Ascending aorta (tissue), 2 donors: Measurements from ENCODE around the gene GADD45B. TPM values are rescaled to one million over a fixed set of nuclear protein-coding genes. Genes with fewer than 3 reads are reported as not detected.
A peak's percentile ranks its signal among the peaks of the same experiment; 100 is the strongest.

Source experiments
- DNase-seq, 2 donors: peaks; one replicate each; pipeline ENCODE4 v3.0.0-alpha.2; 2019; ENCODE audit warnings: low spot score in 2 of 2
- H3K27ac ChIP-seq, 2 donors: fragments of 200-600 bp; sonication (generic); one replicate each; pipeline ENCODE4 v1.5.1; 2016 to 2017; ENCODE audit warnings: mild to moderate bottlenecking in 1 of 2
- H3K27me3 ChIP-seq: fragments of 200-600 bp; sonication (generic); one replicate; pipeline ENCODE4 v1.5.1; 2017
- H3K36me3 ChIP-seq, 2 donors: fragments of 200-600 bp; sonication (generic); one replicate each; pipeline ENCODE4 v1.5.1; 2016
- H3K4me1 ChIP-seq, 2 donors: fragments of 200-600 bp; sonication (generic); one replicate each; pipeline ENCODE4 v1.5.1; 2016 to 2017; ENCODE audit warnings: mild to moderate bottlenecking in 1 of 2
- H3K4me3 ChIP-seq, 2 donors: fragments of 200-600 bp; sonication (generic); one replicate each; pipeline ENCODE4 v1.5.1; 2016 to 2017; ENCODE audit warnings: mild to moderate bottlenecking in 1 of 2
- H3K9me3 ChIP-seq, 2 donors: fragments of 200-600 bp; sonication (generic); one replicate each; pipeline ENCODE4 v1.5.1; 2016
- intact Hi-C: fragments of 100-400 bp; cut with DNase I; formaldehyde crosslinking; loops from one replicate; pipeline ENCODE4 v1.15.1; 2023
- total RNA-seq: library from RNA; depleted of rRNA; stranded (reverse); fragments of >200 nt; gene quantifications from one replicate; pipeline ENCODE4 v1.1.0, GENCODE V29; 2016
- TF ChIP-seq, protein P1 (sequence below), 3 experiments: fragments of 200-600 bp in 2 of 3; fragments of 450-650 bp in 1 of 3; sonication (generic) in 2 of 3; IDR thresholded peaks; one replicate each; pipeline ENCODE4 v1.5.1; 2016 to 2019; ENCODE audit warnings: antibody characterized with exemption in 3 of 3, mild to moderate bottlenecking in 1 of 3, moderate library complexity in 1 of 3

The GADD45B gene
- 514 TPM for total RNA-seq

- Histone ChIP-seq H3K27ac (peak within 1 kb of the TSS; percentile 88 to 95), H3K9me3 (no peaks in the 10 kb centered on the region), H3K36me3 (peaks cover 11 to 15% of the 10 kb centered on the region in 2 donors), H3K27me3 (no peaks in the 10 kb centered on the region), H3K4me3 (peak within 1 kb of the TSS; percentile 94 to 98), H3K4me1 (peaks cover 3 to 16% of the 10 kb centered on the region in 2 donors)
- DNase-seq, result peak; percentile 89 to 99
- TF ChIP-seq, protein P1, sequence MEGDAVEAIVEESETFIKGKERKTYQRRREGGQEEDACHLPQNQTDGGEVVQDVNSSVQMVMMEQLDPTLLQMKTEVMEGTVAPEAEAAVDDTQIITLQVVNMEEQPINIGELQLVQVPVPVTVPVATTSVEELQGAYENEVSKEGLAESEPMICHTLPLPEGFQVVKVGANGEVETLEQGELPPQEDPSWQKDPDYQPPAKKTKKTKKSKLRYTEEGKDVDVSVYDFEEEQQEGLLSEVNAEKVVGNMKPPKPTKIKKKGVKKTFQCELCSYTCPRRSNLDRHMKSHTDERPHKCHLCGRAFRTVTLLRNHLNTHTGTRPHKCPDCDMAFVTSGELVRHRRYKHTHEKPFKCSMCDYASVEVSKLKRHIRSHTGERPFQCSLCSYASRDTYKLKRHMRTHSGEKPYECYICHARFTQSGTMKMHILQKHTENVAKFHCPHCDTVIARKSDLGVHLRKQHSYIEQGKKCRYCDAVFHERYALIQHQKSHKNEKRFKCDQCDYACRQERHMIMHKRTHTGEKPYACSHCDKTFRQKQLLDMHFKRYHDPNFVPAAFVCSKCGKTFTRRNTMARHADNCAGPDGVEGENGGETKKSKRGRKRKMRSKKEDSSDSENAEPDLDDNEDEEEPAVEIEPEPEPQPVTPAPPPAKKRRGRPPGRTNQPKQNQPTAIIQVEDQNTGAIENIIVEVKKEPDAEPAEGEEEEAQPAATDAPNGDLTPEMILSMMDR (IDR thresholded peaks at IDR 0.05), result peak in 1 of 3 experiments; percentile 19
- intact Hi-C loops, result loop anchor here (1.0 to 5.0 kb wide), 6 partner anchors 19 to 151 kb away; no protein-coding TSS in a partner anchor
Observed at GRCh38 chr19:2475702-2476450, at the start of gene GADD45B. TSS of gene GADD45B (plus strand) at chr19:2476127. CDS start at chr19:2476359, 232 bp downstream.

DNA sequence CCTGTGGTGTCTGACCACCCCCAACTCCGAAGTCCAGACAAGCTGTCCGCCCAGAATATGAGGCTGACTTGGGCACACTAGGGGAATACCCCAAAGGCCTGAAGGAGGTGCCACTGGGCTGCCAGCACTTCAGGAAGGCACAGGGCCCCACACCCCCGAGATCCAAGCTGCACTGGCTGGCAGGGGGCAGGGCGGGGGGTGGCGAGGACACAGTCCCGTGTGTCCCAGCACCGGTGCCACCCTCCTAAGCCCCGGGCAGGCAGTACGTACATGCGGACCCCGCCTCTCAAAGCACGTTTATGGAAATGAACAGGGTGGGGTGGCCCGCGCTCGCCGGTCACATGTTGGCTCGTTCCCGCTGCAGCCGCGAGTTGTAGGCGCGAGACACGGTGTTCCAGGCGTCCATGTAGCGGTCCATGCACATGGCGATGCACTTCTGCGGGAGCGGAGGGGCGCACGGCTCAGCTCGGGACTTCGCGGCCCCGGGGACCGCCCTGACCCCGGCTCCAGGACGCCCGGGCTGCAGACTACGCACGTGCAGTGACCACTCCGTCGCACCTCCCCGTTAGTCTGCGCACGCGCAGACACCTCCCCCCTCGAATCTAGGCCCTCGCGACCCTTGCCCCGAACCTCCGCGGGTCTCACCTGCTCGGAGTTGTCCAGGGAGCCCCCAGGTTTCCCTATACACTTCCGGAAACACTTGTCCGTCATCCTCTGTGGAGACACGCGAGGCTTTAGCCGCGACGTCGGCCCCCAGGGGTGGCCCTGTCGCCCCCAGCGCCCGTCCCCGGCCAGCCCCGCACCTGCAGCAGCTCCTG, 49.1 kb upstream of the GADD45B start:
- no peaks in the 10 kb centered on the region for H3K27me3 ChIP-seq
- peaks cover 19 to 25% of the 10 kb centered on the region in 2 donors for H3K4me1 ChIP-seq
- no peak for DNase-seq
- peak overlapping the region; percentile 69 to 77 for H3K4me3 ChIP-seq
- peak overlapping the region; percentile 86 to 95 for H3K27ac ChIP-seq
- H3K9me3 ChIP-seq, result no peaks in the 10 kb centered on the region
- peaks cover 4 to 21% of the 10 kb centered on the region in 2 donors for H3K36me3 ChIP-seq
- intact Hi-C loops, result loop anchor here (1.0 to 2.0 kb wide), 2 partner anchors 30 to 184 kb away; no protein-coding TSS in a partner anchor
- TF ChIP-seq, protein P1 (IDR thresholded peaks at IDR 0.05), result no peak

DNA sequence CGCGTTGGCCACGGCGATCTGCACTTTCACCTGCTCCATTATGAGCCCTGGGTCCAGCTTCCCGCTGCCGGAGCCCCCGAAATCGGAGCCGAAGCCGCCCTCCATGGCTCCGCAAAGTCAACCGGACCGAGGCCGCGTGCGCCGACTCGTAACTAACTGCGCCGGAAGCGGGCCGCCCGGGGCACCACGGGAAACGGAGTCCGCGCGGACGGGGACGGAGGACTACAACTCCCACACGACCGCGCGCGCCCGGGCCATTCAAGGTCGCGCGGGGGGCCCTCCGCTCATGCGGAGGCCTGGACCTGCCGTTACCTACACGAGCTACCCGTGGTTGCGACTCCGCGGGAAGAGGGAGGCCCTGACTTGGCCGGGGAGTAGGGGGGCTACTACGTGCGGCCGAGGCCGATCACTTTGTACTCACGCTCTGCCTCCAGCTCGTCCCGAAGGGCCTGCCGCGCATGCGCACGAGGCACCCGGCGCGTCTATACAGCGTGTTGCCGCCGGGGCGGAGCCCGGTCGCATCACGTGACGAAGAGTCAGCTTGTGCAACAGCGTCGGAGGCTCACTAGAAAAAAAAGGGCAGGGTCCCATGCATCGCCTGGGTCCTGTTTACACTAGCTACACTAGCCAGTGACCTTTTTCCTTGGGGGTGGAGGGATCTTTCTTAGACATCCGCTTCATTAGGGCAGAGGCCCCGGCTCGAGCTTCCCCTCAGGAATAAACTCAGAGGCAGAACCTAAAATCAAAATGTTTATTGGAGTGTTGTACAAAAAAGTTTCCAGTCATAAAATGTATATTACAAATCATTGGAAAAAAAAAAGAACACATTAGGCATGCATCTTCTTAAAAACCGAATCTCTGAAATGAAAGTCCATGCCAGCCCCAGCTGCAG, 48.3 kb upstream of the GADD45B start, which contains the start of gene TIMM13:
Gene TIMM13 (minus strand): TSS at position 158 of the 892 bp plus-strand sequence. CDS start 53 bp downstream, at position 105.
- Histone ChIP-seq H3K4me3 (peak within 1 kb of the TSS; percentile 69 to 77), H3K27me3 (no peaks in the 10 kb centered on the region), H3K4me1 (peaks cover 19 to 25% of the 10 kb centered on the region in 2 donors), H3K27ac (peak within 1 kb of the TSS; percentile 86 to 95), H3K9me3 (no peaks in the 10 kb centered on the region), H3K36me3 (peaks cover 6 to 23% of the 10 kb centered on the region in 2 donors)
- peak; percentile 88 to 98 for DNase-seq
- intact Hi-C loops, result loop anchor here (1.0 to 2.0 kb wide), 2 partner anchors 30 to 183 kb away; no protein-coding TSS in a partner anchor
- TF ChIP-seq, protein P1 (IDR thresholded peaks at IDR 0.05), result no peak

GRCh38 chr19:2428321-2428690, 47.6 kb upstream of the GADD45B start:
- intact Hi-C loops, result no loop called here
- TF ChIP-seq, protein P1 (IDR thresholded peaks at IDR 0.05), result peak in 1 of 3 experiments; percentile 8
- Histone ChIP-seq H3K36me3 (peaks cover 6 to 23% of the 10 kb centered on the region in 2 donors), H3K27ac (peak overlapping the region in 1 of 2 donors; percentile 95), H3K4me3 (peak overlapping the region; percentile 69 to 77), H3K4me1 (peaks cover 19 to 25% of the 10 kb centered on the region in 2 donors), H3K9me3 (no peaks in the 10 kb centered on the region), H3K27me3 (no peaks in the 10 kb centered on the region)
- DNase-seq, result no peak
